T47D (cell line): ENCODE measurements around the gene FAM181B.

ENCODE experiments used
- DNase-seq, 2 experiments: peaks; one replicate each; pipeline versions ENCODE4 v3.0.0 to v3.0.0-alpha.2; 2011 to 2012; ENCODE audit warnings: low read depth in 1 of 2, low spot score in 1 of 2
- JUND ChIP-seq: IDR thresholded peaks from 2 replicates; pipeline ENCODE4 v1.6.1; 2012; ENCODE audit warnings: low read depth
- in situ Hi-C: cut with HindIII; loops from 2 replicates; pipeline ENCODE4 v1.10.0; 2016; ENCODE audit warnings: low sequenced_read_pairs, low pct_unique_long_range_greater_than_20kb

Gene FAM181B

DNA sequence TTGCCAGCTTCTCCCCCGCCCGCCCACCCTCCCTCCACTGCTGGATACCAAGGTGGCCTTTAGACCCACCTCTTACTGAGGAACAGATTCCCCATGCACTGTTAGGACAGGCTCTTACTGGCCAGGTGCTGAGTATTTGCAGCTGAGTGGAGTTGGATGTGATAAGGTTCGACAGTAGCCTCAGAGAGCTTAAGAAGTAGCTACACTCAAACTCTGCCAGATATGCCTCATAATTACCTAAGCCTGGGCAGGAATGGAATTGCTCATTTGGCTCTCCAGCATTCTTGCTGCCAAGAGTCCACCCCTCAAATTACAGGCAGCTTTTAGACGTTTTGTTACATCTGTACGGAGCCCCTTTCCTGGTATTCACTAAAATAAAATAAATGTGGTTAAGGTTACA, 9.6 kb downstream of the FAM181B start:
- in situ Hi-C loops: no loop called here
- no peak for TF ChIP-seq JUND

DNA sequence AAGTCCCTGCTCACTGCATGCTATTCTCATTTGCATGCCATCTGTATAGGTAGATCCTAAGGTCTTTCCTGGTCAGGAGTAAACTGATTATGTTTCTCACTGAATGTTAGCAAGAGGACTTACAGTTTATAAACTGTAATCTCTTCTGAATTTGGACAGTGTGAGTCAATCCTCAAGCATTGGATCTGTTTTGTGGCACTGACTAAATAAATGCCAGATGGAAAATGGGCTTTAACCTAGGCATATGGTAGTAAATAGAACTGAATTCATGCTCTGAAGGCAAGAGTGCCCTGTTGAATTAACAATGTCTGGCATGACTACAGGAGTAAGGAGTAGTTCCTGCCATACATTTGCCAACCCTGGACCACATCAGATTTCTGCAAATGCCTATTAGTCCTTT, 11.4 kb downstream of the FAM181B start:
- TF ChIP-seq JUND: no peak
- in situ Hi-C loops: no loop called here
- DNase-seq: no peak

More for the DNA sequence above, 9.6 kb downstream of the FAM181B start:
- no peak for DNase-seq

DNA sequence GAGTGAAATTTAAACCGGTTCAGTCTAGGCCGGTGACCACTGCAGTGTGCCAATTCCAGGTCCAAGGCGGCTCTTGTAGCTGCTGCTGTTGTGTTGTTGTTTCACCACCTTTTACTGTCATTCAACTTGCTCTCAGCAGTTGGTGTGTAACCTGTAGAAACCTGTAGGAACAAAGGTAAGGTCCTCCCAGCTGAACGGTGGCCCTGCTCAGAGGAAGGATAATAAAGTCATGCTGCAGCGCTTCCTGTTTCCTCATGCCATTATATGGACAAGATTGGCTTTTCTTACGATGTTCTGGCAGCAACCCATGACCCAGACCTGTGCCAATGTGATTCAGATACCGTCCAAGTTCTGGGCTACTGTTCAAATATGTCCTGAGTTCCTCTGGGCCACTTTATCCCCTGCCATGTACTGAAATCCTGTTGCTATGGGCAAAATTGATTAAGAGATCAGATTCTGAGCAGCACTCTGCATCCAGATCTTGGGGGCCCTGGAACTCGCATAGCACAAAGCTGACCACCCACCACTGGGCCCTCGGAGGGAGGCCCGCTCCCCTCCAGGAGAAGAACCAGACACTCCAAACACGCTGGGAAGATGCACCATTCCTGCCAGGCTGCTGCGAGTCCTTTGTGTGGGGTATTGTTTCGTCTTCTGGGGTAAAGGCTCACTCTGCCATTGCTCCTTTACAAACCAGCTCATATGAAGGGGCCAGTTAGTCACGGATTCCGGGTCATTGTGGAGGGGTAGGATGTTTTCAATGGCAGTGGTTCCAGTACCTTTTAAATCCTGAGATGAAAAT, 13.2 kb downstream of the FAM181B start:
- TF ChIP-seq JUND: no peak
- in situ Hi-C loops: no loop called here
- no peak for DNase-seq

DNA sequence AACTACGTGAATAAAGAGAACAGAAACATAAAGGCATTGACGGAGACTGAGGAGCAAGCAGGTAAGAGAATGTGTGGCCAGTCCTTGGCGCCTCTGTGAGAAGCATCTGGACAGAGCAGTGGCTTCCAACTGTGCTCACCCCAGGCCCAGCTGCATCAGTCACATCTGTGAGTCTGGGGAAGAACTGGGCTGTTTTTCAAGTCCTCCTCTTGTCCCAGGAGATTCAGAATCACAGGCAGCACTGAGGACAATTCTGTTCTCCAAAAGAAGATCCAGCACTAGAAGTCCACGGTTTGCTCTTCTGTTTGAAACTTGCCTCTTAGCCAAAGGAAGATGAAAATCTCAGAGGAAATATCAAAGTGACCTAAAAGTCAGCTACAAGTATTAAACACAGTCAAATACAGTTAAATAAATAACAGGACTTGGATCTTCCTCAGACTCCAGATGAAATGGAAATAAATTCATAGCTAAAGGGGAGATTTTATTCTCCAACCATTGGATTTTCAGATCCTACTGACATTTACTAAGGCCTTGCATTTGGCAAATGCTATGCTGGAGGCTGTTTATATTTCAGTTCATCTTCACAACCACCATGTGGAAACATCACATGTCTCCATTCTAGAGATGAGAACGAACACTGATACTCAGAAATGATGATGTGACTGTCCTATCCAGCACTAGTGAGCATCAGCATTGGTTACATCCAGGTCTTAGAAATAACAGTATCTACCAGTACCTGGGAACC, 14.1 kb downstream of the FAM181B start:
- in situ Hi-C loops: no loop called here

DNA sequence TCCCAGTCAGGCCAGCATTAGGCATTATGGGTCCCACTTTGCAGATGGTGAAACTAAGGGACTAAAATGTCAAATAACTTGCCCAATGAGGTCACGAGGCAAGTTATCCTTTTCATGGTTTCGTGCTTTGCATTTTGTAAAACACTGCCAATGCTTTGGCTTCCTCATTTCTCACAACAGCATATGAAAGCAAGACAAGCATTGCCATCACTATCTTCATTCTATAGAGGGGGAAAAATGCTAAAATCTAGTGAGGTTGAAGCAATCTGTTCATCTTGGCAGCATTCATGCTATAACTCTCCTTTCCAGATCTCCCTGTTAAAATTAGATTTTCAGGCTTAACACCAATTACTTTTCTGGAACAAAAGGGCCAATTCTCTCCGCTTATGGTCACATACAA, 14.8 kb downstream of the FAM181B start:
- in situ Hi-C loops: no loop called here

More for the DNA sequence above, 14.1 kb downstream of the FAM181B start:
- DNase-seq: no peak
- TF ChIP-seq JUND: no peak

DNA sequence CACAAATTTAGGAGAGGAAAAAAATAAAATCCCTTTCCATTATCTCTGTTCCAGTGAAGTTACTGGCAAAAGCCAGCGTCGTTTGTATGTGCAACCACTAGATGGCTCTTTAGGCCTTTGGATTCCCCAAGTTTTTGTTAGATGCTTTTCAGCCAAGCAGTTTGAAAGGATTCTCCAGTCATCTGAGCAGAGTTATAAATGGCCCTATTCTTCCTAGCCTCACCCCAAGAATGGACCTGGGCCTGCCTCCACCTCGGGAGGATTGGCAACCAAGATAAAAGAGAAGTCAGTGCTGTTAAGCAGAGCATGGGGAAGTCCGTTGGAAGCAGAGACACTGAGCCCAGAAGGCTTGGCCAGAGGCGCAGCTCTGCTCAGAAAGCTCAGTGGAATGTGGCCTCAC, 15.4 kb downstream of the FAM181B start:
- in situ Hi-C loops: no loop called here
- no peak for TF ChIP-seq JUND

More for the DNA sequence above, 14.8 kb downstream of the FAM181B start:
- DNase-seq: no peak
- no peak for TF ChIP-seq JUND

DNA sequence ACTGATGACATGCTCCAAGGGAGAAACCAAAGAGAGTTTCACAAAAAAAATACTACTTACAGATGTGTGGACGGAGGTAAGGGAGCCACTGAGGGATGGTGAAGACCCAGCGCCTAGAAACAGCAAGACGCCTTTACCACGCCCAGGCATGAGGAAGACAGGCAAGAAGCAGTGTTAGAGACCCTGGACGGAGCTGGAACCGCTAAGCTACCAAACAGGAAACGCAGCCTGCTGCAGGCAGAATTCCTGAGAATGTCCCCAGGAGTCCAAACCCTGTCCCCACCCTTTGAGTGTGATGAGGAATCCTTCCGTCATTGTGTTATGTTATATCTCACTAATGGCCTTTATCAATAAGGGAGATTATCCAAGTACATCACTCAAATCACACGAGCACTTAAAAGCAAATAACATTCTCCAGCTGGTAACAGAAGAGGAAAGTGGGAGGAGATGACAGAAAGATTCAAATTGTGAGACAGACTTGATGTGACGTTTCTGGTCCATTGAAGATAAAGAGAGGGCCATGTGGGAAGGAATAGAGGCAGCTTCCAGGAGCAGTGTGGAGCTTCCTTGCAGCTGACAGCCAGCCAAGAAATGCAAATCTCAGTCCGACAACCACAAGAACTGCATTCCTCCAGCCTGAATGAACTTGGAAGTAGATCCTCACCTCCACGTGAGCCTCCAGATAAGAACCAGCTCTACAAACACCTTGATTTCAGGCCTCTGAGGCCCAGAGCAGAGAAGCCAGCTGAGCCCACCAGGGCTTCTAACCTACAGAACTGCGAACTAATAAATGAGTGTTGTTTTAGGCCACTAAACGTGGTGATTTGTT, 19.1 kb downstream of the FAM181B start:
- DNase-seq: no peak

More for the DNA sequence above, 15.4 kb downstream of the FAM181B start:
- peak; percentile 67 to 79 for DNase-seq

DNA sequence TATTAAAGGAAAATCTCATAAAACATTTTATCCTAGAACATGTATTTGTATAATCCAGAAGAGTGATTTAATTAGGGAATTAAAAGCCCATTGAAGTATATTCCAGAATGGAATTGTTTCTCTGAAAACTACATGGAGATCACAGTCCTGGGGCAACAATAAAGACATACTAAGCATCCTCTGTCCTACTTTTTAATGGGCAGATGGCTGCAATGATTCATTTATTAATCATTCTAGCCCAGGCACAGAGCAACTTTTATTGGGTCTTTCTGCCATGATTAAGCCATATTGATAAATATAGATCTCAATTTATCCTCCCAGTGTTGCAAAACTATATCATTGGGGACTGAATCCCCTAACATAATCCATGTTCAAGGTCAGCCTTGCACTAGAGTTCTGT, 22.0 kb downstream of the FAM181B start:
- no peak for DNase-seq
- in situ Hi-C loops: no loop called here
- TF ChIP-seq JUND: no peak

More for the DNA sequence above, 19.1 kb downstream of the FAM181B start:
- no peak for TF ChIP-seq JUND
- in situ Hi-C loops: no loop called here

DNA sequence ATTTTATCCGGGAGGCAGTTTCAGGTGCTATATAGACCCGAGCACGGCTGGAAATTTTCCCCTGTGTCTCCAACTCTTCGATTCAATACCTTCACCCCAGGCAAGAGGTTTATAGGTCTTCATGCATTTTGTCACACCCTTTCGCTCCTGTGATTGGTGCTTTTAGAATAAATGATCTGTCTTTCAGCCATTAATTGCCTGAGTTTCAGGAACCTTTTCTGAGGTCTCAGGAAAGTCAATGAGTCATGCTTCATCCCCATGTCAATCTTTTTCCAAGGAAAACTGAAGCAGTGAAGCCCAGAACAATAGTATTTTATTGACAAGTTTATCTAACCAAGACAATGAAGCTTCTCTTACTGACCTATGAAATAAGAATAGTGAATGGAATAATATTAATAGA, 29.9 kb downstream of the FAM181B start:
- in situ Hi-C loops: no loop called here
- DNase-seq: peak in 1 of 2 experiments; percentile 46
- no peak for TF ChIP-seq JUND

DNA sequence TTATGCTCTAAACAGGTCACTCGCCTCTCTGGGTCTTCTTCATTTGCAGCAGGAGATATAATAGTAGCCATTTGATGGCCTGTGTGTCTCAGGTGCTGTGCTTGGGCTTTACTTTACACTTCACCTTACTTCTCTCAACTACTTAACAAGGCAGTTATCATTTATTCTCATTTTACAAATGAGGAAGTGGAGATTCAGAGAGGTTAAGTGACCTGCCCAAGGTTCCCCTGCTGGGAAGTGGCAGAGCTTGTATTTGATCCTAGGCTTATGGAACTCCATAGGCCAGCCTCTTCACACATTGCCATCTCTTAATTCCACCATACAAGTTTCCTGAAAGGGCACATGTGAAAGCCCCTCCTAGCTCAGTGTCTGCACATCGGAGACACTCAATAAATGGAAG, 30.4 kb downstream of the FAM181B start:
- in situ Hi-C loops: no loop called here
- DNase-seq: no peak
- TF ChIP-seq JUND: no peak

DNA sequence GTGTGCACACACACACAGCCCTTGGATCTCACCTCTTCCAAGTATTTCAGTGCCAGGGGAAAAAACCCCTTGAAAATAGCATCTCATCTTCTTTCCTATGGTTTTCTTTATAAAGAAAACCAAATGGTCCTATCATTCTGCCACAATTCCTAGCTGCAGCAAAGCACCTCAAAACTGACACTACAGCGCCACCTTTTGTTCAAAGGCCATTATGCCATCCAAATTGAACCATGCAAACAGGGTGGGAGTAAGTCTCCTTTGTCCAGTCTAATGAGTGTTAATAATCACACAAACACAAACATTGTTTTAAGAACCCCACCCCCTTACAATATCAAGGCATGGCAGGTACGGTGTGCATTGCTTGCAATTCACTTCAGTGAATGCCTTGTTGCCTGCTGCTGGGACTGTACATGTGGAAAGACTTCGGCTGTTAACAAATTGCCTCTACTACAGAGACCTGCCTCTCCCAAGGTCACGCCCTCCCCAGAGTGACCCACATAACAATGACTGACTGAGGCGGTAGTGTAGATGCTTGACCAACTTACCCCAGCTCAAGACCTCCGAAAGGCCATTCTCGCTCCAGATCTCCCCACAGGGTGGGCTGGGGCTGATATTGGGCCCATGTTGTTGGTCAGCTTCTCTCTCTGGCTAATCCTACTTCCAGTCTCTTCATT, 31.7 kb downstream of the FAM181B start:
- TF ChIP-seq JUND: no peak
- in situ Hi-C loops: no loop called here
- DNase-seq: peak; percentile 30 to 76
